DOHH2 (cell line): ENCODE data around the gene FCER1G.

Source experiments
- H3F3A ChIP-seq: fragments of 200-600 bp; sonication (generic), shearing (Covaris generic); 2 replicates; pipeline ENCODE4 v1.6.0; 2016; ENCODE audit warnings: antibody characterized with exemption, mild to moderate bottlenecking; ENCODE audit not compliant: control insufficient read depth, insufficient read depth
- H3K27ac ChIP-seq: fragments of 200-600 bp; sonication (generic); 2 replicates; pipeline ENCODE4 v1.5.1; 2014; ENCODE audit warnings: low read depth, mild to moderate bottlenecking, low read length, moderate library complexity
- H3K27me3 ChIP-seq: fragments of 200-600 bp; sonication (generic); 2 replicates; pipeline ENCODE4 v1.6.1; 2014; ENCODE audit warnings: mild to moderate bottlenecking, low read length, mixed read lengths; ENCODE audit not compliant: control insufficient read depth
- H3K36me3 ChIP-seq: fragments of 200-600 bp; sonication (generic); 2 replicates; pipeline ENCODE4 v1.6.1; 2014; ENCODE audit warnings: mild to moderate bottlenecking, low read length, moderate library complexity, mixed read lengths; ENCODE audit not compliant: control insufficient read depth
- H3K4me1 ChIP-seq: fragments of 200-600 bp; sonication (generic); 2 replicates; pipeline ENCODE4 v1.6.1; 2014; ENCODE audit warnings: mild to moderate bottlenecking, low read length, mixed read lengths; ENCODE audit not compliant: control insufficient read depth
- H3K4me2 ChIP-seq: fragments of 200-600 bp; sonication (generic); 2 replicates; pipeline ENCODE4 v1.6.0; 2014; ENCODE audit warnings: mild to moderate bottlenecking, low read length, moderate library complexity
- H3K4me3 ChIP-seq: fragments of 200-600 bp; sonication (generic); 2 replicates; pipeline ENCODE4 v1.5.1; 2014; ENCODE audit warnings: mild to moderate bottlenecking, low read length, mixed read lengths
- H3K79me2 ChIP-seq: fragments of 200-600 bp; sonication (generic); 2 replicates; pipeline ENCODE4 v1.6.1; 2014; ENCODE audit warnings: mild to moderate bottlenecking, low read length, mixed read lengths; ENCODE audit not compliant: control insufficient read depth
- H3K9me2 ChIP-seq: fragments of 200-600 bp; sonication (generic); replicated peaks from 2 replicates; pipeline ENCODE4 v1.6.1; 2014; ENCODE audit warnings: mild to moderate bottlenecking, low read length, mixed read lengths; ENCODE audit not compliant: control insufficient read depth
- H3K9me3 ChIP-seq: fragments of 200-600 bp; sonication (generic); 2 replicates; pipeline ENCODE4 v1.6.1; 2014; ENCODE audit warnings: antibody characterized with exemption, low read length, mixed read lengths; ENCODE audit not compliant: control insufficient read depth, insufficient read depth
- H4K20me1 ChIP-seq: fragments of 200-600 bp; sonication (generic); 2 replicates; pipeline ENCODE4 v1.6.0; 2014; ENCODE audit warnings: low read depth, mild to moderate bottlenecking, antibody characterized with exemption, low read length, moderate library complexity; ENCODE audit not compliant: control insufficient read depth, insufficient read depth
- EZH2phosphoT487 ChIP-seq: fragments of 200-600 bp; sonication (generic); IDR thresholded peaks from 2 replicates; pipeline ENCODE4 v1.6.1; 2017; ENCODE audit warnings: borderline replicate concordance, mild to moderate bottlenecking, antibody characterized with exemption, low read length, moderate library complexity, mixed read lengths
- TF ChIP-seq, protein P1 (sequence below): fragments of 200-600 bp; sonication (generic); IDR thresholded peaks from one replicate; pipeline ENCODE4 v1.5.1; 2014; ENCODE audit warnings: antibody characterized with exemption, mild to moderate bottlenecking, low read depth, low read length; ENCODE audit not compliant: poor library complexity, severe bottlenecking

The FCER1G gene

DNA sequence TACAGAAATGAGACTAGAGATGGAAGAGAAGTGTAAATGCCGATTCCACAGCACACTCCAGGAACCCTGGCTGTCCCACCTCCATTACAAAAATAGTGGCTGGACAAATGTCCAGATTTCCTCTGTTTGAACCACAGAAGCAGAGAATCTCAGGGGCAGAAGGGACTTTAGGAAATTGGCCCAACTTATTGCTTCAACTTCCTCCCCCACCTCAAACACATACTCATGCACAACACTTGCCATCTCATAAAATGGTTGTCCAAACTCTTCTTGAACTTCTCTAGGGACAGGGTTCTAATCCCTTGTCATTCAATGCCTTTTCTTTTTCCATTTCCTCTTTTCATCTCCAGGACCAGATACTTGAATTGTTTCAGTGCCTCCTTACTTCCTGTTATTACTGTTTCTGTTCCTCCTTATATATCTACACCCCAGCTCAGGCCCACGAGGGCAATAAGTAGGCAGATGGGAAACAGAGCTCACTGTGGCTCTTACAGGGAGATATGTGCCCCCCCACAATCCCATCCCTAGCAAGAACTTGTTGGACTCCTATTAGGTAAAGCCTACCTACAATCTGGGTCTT is 29.3 kb upstream of the FCER1G start:
- Histone ChIP-seq H3K27ac (peak overlapping the region; percentile 84), H4K20me1 (no peaks in the 10 kb centered on the region), H3K4me1 (peaks cover 48% of the 10 kb centered on the region), H3K27me3 (no peaks in the 10 kb centered on the region), H3K36me3 (no peaks in the 10 kb centered on the region), H3K79me2 (no peaks in the 10 kb centered on the region), H3F3A (peaks cover 15% of the 10 kb centered on the region), H3K9me2 (no peaks in the 10 kb centered on the region), H3K4me3 (peak overlapping the region; percentile 57), H3K4me2 (peak overlapping the region; percentile 69), H3K9me3 (no peaks in the 10 kb centered on the region)
- TF ChIP-seq EZH2phosphoT487: no peak
- TF ChIP-seq, protein P1, sequence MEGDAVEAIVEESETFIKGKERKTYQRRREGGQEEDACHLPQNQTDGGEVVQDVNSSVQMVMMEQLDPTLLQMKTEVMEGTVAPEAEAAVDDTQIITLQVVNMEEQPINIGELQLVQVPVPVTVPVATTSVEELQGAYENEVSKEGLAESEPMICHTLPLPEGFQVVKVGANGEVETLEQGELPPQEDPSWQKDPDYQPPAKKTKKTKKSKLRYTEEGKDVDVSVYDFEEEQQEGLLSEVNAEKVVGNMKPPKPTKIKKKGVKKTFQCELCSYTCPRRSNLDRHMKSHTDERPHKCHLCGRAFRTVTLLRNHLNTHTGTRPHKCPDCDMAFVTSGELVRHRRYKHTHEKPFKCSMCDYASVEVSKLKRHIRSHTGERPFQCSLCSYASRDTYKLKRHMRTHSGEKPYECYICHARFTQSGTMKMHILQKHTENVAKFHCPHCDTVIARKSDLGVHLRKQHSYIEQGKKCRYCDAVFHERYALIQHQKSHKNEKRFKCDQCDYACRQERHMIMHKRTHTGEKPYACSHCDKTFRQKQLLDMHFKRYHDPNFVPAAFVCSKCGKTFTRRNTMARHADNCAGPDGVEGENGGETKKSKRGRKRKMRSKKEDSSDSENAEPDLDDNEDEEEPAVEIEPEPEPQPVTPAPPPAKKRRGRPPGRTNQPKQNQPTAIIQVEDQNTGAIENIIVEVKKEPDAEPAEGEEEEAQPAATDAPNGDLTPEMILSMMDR: no peak

DNA sequence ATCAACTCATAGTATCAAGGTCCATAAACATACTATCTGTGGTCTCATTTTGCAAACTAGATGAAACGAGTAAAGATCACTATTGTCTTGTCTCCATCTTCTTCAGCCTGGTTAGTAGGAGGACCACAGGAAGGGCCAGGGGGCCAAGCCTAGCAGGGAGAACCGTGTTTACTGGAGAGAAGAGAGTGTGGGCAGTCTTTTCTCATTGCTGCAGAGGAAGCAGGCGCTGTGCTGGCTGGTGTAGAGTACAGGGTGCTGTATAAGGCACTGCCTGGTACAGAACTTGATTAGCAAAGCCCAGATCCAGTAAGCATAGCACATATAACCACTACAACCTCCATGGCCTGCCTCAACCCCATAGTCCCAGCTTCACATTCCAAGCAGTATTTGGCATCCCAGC is 27.8 kb upstream of the FCER1G start:
- no peaks in the 10 kb centered on the region for H3K9me3 ChIP-seq
- H3F3A ChIP-seq: peaks cover 15% of the 10 kb centered on the region
- no peaks in the 10 kb centered on the region for H3K27me3 ChIP-seq
- H3K27ac ChIP-seq: no peak overlapping the region
- no peak overlapping the region for H3K4me2 ChIP-seq
- no peaks in the 10 kb centered on the region for H3K9me2 ChIP-seq
- no peak overlapping the region for H3K4me3 ChIP-seq
- H3K36me3 ChIP-seq: no peaks in the 10 kb centered on the region
- no peaks in the 10 kb centered on the region for H3K79me2 ChIP-seq
- TF ChIP-seq, protein P1: no peak
- TF ChIP-seq EZH2phosphoT487: no peak
- peaks cover 46% of the 10 kb centered on the region for H3K4me1 ChIP-seq
- no peaks in the 10 kb centered on the region for H4K20me1 ChIP-seq

DNA sequence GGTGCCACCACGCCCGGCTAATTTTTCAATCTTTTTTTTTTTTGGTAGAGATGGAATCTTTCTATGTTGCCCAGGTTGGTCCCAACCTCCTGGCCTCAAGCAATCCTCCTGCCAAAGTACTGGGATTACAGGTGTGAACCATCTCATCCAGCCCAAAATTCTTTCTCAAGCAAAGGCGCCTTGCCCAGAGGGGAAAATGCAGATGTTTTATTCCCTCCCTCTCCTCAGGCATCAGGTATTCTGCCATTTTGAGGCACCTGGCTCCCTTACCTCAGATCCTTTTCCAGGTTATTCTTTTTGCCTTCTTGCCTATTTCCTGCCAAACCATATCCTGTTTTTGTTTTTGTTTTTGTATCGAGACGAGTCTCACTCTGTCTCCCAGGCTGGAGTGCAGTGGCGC is 26.7 kb upstream of the FCER1G start:
- TF ChIP-seq, protein P1: no peak
- TF ChIP-seq EZH2phosphoT487: no peak
- Histone ChIP-seq H3K27me3 (no peaks in the 10 kb centered on the region), H3K79me2 (no peaks in the 10 kb centered on the region), H3K27ac (no peak overlapping the region), H3K9me3 (no peaks in the 10 kb centered on the region), H3K36me3 (no peaks in the 10 kb centered on the region), H3K4me1 (peaks cover 46% of the 10 kb centered on the region), H3K4me2 (no peak overlapping the region), H3K9me2 (no peaks in the 10 kb centered on the region), H3K4me3 (no peak overlapping the region), H4K20me1 (no peaks in the 10 kb centered on the region), H3F3A (peaks cover 15% of the 10 kb centered on the region)

DNA sequence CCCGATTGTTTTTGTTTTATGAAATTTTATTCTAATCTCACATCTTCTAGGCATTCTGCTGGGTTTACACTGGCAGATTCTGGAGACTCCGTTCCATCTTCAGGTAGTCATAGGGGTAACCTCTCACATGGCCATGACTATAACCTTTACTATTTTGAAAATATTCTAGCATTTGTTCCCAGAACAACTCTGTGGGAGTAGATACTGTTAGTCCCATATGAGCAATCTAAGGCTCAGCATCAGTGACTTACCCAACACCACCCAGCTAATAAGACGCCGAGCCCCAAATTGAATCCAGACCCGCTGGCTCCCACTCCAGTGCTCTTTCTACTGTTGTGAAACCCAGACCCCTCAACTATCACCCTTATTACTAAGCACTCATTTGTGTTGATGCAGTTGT is 26.1 kb upstream of the FCER1G start:
- peaks cover 15% of the 10 kb centered on the region for H3F3A ChIP-seq
- H3K4me3 ChIP-seq: no peak overlapping the region
- peaks cover 43% of the 10 kb centered on the region for H3K4me1 ChIP-seq
- no peak for TF ChIP-seq EZH2phosphoT487
- TF ChIP-seq, protein P1: no peak
- H3K36me3 ChIP-seq: no peaks in the 10 kb centered on the region
- no peaks in the 10 kb centered on the region for H3K27me3 ChIP-seq
- no peak overlapping the region for H3K27ac ChIP-seq
- no peaks in the 10 kb centered on the region for H3K9me3 ChIP-seq
- H3K4me2 ChIP-seq: no peak overlapping the region
- no peaks in the 10 kb centered on the region for H4K20me1 ChIP-seq
- H3K79me2 ChIP-seq: no peaks in the 10 kb centered on the region
- H3K9me2 ChIP-seq: no peaks in the 10 kb centered on the region
